ENCODE measurements around the gene TMEM115.

TMEM115 gene, protein sequence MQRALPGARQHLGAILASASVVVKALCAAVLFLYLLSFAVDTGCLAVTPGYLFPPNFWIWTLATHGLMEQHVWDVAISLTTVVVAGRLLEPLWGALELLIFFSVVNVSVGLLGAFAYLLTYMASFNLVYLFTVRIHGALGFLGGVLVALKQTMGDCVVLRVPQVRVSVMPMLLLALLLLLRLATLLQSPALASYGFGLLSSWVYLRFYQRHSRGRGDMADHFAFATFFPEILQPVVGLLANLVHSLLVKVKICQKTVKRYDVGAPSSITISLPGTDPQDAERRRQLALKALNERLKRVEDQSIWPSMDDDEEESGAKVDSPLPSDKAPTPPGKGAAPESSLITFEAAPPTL

DNA sequence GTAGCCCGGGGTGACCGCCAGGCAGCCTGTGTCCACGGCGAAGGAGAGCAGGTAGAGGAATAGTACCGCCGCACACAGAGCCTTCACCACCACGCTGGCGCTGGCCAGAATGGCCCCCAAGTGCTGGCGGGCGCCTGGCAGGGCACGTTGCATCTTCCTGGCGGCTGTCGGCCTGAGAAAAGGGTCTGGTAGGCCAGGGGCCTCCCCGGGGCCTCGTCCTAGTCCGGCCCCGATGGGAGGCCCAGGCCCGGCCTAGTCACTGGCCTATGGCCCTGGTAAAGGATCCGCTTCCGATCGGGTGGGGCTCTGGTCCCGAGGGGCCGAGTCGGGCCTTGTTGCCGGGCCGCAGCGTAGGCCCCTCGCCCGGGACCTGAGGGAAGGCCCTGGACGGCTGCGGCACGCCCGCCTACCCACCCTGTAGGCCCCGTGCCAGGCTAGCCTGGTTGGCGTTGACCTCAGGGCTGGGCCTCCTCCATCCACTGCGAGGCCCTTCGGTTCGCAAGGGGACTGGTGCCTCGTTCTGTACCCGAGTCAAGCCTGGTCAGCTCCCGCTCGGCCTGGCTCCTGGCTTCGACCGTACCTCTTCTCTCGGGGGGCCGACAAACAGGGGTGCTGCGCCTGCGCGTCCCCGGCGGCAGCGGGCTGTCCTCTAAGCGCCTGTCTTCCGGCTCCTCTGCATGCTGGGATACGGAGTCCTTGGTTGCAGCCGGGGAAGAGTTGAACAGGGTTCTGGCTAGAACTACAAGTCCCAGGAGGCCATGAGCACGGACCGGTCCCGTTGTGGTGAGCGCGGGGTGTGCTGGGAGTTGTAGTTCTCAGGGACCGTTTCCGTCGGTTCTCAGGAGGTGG is at the start of gene TMEM115:
Gene TMEM115, minus strand, starts transcription at position 611 of the 849 bp plus-strand sequence. Its CDS starts 458 bp downstream, at position 153.
- DNase-seq = peak; percentile 98

DNA sequence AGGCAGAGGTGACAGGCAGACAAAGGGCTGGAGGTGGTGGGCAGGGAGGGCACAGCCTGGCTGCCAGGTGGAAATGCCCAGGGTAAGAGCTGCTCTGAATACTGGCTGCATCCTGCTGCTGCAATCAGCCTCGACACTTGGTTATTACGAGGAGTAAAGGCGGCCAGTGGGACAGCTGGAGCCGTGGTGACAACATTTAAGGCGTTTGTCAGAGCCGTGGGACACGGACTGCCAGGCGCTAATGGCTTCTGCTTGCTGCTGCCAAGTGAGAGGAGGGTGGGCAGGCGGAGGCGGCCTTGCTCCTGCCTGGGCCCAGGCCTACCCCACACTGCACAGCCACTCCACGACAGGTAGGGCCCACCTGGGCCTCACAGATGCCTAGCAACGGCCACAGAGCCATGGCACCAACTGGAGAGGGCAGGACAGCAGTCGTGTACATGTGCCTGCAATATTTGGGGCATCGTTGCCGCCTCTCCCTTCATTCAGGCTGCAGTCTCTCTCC is 49.2 kb upstream of the TMEM115 start:
- no peak for DNase-seq

DNA sequence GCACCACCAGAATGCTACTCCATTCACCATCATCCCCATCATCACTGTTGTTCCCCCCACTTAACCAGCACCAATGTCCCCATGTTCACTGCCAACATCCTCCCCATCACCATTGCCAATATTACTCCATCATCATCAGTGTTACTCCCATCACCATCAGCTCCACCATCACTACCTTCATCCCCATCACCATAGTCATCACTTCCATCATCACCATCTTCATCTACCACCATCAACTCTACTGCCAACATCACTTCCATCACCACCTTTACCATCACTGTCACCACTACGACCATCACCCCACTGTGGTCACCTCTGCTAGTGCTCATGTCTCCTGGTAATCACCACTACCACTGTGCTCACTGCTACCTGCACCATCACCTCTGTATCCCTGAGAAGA is 47.2 kb upstream of the TMEM115 start:
- no peak for DNase-seq

DNA sequence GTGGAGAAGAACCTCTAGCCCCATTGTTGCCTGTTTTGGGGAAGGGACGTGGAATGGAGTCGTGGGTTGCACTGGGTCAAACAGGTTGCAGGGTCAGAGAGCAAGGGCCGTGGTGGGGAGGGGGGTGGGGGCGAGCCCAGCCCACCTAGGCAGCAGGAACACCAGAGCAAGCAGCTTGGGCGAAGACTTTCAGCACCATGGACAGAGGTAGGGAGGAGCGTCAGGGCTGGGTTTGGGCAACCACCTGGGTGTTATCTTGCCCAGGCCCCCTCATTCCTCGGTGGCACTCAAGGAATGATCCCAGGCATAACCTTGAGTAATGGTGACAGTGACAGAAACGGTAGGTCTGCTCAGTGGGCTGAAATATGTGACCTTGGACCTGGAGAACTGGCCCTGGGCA is 45.9 kb upstream of the TMEM115 start:
- DNase-seq = peak; percentile 9

DNA sequence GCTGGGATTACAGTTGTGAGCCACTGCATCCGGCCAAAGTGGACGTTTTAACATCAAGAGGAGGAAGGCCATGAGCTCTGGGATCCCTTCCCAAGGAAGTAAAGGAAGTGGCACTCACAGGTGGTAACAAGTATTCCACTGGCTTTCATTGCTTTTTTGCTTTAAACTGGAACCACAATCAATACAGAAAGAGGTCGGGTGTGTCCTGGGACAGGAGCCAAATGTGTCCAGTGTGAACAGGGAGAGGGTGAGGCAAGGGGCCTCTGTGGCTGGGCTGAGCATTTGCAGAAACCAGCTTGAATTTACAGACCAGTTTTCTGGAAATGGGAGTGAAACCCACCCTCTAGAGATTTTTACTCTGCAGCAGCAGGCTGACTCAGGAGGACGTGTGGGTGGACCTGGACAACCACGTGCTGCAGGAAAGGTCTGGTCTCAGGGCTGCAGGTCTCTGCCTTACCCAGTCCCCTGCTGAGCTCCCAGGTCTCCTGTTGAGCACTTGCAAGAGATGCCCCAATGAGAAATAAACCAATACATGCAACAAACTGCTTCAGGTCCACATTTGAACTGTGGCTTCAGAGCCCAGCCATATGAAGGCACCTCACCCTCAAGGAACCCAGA is 42.8 kb upstream of the TMEM115 start:
- DNase-seq = no peak

DNA sequence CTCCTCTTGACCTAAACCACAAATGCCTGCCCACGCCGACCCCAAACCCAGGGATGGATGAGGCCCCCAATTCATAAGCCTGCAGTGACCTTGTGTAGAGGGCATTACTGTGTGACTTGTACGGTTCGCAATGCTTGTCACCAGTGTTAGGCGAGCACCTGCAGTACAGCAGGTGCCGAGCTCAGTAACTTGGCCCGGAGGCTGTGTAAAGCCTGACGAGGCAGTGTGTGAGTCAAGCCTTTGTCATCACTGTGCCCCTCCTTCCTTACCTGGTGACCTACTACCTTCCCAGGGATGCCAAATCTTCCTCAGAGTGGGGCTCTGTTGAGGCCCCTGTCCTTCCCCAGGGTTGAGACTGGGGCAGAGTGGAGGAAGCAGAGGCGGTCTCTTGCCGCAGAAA is 37.2 kb upstream of the TMEM115 start:
- DNase-seq = no peak

DNA sequence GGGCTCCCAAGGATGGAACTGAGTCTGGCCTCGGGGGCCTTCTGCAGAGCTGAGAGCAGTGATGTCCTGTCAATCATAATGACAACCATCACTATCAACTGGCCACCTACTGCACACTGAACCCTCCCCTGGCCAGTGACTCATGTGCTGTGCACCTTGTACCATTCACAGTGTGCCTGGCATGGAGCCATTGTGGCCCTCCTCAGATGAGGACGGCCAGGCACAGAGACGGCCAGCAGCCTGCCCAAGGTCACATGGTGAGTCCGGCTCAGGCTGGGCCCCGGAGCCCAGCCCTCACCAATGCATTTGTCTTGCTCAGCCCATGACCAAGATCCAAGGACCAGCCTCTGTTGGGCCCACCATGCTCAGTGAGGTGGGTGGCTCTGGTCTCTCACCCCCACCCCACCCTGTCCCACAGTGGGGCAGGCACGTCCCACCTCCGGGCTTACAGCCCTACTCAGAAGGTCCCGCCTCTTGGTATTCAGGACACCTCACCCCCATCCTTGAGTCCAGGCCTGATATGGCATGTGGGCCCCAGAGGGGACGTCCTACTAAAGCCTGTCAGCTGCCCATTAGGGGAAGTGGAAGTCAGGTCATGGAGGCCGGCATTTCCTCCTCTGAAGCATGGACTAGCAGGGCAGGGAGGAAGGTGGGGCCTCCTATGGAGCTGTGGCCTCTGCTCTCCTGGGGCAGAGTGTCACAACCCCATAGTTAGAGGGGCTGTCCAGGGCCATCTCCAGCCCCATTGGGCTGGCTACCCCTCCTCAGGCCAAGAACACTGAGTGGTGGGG is 35.9 kb upstream of the TMEM115 start:
- no peak for DNase-seq

DNA sequence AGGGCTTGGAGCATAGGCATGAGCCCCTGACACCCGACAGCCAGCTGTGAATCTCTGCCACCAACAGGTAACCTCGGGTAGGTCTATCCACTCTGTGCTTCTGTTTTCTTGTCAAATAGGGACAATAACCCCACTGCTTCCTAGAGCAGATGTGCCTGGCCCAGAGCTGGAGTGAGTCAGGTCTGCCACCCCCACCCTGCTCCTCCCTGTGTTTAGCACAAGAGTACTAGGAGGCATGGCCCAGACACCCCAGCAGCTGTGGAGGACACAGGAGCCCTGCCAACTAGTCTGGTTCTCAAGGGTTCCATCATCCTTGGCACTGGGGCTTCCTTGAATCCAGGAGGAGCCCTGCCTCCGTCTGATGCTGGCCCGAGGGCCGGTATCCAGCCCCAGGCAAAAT is 33.7 kb upstream of the TMEM115 start:
- DNase-seq = no peak

DNA sequence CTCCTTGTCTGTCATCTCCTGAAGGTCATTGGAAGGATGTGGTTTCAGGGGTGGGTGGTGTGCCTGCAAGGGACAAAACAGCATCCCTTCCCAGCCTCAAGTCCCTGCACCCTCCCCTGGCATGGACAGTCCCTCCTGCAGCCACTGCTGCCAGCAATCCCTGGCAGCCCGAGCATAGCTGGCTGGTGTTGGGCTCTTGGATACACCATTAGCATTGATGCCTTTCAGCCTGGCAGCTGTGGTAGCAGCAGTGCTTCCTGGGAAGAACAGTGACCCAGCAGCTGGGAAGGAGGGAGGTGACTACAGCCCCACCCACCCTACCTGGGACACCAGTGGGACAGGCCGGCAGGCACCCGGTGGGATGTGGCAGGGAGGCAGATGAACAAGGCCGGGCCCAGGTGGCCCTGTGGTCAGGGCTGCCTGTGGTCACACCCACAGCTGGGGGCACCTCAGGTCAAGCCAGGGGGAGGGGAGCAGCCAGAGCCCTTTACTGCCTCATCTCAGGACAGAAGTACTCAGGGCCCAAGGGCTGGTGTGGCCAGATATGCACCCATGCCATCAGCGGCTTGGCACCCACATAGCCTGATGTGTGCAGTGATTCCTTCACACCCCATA is 32.9 kb upstream of the TMEM115 start:
- DNase-seq = no peak

DNA sequence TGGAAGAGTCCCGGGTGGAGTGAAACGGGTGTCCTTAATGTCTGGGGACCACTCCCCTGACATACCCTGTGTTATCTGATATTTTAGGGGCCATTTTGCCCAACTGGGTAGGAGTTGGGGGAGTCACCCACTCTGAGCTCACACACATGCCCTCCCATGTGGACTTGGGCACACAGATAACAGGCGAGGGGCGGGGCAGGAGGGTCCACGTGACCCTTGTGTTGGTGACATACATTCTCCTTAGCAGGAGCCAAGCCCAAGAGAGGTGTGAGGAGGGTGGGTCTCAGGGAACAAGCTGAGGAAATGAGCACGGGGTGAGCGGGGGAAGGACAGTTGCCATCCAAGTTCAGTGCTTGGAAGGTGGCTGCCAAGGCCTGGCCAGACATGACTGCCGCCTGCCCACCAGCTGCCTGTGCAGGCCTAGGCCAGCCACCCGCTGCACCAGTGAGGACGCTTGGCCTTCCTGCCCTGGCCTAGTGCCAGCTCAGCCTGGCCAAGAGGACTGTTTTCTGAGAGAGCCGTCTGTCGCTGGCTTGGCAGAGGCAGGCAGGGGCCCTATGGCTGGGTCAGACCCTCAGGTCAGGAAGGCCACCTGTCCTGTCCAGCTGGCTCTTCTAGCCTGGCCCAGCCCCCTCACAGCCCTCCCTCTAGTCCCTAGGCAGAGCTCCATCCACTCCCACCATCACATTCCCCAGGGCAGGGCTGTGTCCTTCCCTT is 31.3 kb upstream of the TMEM115 start:
- no peak for DNase-seq

DNA sequence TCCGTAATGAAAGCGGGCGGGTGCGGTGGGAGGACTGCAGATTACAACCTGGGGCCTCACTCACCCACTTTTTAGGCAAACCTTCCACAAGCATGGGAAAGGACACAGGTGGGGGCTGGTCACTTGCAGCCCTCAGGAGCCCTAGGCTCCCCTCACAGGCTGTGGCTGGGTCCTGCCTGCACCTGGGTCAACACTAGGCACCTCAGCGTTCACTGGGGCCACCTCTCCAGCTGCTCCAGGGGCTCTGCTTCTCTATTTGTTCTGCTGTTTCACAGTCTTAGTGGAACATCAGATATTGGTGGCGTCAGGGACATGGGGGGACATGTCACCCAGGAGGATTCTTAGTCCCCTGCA is 30.1 kb upstream of the TMEM115 start:
- DNase-seq = no peak

DNA sequence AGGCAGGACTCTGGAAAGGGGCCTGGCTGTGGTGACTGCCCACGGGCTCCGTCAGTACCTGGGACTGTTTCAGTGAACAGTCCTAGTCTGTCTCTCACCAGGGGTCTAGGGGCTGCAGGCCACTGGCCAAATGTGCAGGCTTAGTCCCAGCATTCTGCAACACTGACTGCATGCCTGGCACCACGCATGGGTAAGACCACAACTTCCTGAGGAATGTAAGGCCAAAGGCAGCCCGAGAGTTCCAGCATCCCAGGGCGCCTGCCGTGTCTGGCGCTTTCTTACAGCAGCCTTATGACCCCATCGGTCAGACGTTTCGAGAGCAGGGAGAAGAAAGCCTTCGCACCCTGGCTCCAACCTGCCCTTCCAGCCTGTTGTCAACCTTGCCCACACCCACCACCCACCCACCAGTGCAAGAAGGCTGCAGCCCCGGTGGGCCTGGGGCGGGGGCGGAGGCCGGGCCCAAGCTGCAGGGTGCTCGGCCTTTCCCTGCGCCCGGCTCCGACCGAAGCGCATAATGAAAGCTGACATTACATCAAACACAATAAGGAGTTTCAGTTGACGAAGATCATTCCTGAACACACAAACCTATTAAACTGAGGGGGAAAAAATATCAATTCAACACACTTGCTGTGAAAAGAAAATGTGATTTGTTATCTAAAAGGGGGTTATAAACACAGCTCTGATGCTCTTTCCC is 29.5 kb upstream of the TMEM115 start:
- no peak for DNase-seq

DNA sequence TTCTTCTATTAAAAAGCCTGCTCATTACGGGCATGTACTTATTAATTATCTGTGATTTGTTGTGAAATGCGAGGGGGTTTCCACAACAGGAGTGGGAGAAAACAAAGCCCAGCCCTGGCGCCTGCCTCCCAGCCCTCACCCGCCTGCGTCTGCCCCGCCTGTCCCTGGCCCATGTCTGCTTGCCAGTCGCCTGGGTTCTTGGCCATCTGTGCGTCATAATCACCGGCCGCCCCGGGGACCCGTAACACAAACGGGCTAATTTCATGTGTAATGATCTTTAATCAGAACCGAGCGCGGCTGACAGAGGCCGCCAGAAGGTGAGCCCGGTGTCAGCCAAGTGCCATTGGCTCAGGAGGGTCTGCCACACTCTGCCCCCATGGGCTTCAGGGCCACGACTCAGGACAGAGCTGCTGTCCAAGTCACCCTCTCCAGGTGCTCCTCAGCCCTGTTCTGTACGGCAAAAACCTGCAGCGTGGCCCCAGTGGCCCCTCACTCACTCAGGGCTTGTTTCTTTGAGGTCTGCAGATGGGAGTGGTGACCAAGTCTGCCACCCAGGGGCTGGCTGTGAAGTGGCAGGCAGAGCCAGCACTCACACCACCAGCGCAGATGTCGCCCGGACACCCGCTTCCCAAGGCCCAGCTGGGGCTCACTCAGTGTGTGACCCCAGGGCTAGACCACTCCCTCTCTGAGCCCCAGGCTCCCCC is 28.8 kb upstream of the TMEM115 start:
- DNase-seq = no peak

DNA sequence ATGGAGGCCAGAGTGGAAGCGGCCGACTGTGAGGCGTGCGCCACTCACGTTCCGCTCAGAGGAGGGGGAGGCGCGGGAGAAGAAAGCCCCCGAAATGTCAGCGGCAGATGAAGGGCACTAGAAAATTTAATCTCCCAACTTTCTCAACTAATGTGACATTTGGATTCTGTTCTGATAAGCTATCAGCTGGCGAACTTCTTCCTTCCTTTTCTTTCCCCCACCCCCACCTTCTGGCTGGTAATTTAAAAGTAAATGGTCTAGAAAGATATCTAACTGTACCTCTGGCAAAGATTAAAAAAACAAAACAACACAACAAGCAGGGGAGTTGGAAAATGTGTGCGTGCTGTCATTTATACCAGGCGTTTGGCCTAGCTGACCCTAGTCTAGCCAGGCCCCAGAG is 26.4 kb upstream of the TMEM115 start:
- DNase-seq = no peak

DNA sequence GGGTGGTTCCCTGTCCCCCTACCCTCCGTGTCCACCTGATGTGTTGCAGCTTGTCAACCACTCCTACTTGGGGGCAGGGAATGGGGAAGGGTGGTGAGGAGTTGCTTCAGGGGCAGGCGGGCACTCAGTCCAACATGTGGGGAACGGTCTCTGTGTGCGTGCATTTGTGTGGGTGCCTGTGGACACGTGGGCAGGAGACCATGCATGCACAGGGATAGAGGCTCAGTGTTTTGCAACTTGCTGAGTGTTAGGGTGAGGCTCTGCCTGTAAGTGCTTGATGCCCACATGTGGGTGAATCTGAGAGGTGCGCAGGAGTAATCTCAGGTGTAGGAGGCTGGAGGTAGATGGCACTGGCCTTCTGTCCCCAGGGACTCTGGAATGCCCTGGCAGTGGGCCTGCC is 24.4 kb upstream of the TMEM115 start:
- no peak for DNase-seq

DNA sequence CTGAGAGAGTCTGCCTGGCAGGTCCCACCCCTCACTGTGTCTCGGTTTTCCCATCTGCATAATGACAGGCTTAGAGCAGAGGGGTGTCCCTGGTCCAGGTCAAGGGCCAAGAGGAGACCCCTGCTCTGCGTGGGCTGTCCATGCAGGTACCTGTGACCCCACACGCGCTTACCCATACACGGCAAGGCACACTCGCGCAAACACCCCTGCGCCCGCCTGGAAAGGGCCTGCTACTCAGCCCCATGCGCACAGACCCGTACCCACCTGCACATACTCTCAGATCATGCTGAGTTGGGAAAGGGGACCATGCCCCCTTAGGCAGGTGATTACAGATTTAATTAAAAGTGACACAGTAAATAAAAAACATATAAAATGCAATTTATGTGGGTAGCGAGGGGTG is 23.4 kb upstream of the TMEM115 start:
- no peak for DNase-seq

DNA sequence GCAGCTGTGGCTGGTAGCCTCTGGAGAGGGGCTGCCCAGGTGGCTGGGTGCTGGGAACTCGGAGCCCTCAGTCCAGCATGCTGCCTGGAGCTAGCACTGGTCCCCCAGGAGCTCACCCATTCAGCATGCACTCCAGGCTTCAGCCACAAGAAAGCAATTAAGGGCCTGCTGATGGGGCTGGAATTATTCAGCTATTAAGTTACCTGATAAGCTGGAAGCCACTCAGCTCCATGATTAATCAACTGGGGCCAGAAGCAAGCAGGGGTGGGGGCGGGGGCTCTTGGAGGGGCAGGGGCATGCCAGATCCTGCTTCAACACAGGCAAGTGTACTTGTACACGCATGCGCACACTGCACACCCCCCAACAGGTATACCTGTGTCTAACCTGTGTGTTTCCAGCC is 22.1 kb upstream of the TMEM115 start:
- no peak for DNase-seq

DNA sequence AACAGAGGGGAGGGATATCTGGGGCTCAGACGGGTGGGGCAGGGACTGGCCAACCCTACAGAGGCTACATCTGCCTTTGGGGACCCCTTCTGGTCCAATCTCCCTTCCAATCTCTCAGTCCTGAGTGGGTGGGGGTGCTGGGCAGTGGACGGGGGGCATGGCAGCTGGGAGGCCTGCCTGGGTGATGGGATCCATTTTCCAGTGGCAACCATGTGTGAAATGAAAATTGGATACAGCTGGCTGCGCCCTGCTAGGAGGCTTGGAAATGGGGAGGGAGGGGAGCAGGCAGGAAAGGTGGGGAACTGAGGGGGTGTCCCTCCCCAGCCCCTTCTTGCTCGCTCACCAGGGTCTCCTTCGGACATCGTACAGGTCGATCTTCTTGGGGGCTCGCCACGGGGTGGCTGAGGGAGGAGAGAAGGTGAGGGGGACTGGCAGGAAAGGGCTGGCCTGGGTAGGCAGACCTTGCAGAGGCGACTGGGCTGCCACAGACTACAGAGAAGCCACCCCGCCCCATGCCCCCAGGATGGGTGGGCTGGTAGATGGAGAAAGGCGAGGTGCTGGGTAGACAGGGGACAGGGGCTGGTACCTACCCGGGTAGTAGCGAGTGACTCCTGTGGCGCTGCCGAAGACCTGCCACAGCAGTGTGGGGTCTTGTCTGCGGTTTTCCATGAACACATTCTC is 21.2 kb upstream of the TMEM115 start:
- no peak for DNase-seq

DNA sequence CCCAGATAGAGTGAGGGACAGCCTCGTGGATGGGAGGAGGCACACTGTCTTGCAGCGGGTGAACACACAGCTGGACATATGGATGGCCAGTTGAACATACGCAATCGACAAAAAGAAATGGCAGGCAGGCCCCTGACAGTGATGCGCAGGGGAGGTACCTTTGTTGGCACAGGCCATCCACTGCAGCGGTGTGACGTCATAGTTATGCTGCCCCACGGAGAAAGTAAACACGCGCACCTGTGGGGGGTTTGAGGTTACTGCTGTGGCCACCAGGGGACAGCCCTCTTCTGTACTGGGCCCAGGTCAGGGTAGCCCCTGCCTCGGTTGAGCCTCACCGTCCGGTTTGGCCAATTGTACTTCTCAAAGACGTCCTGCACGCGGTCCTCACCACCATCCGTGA is 19.4 kb upstream of the TMEM115 start:
- DNase-seq = no peak

DNA sequence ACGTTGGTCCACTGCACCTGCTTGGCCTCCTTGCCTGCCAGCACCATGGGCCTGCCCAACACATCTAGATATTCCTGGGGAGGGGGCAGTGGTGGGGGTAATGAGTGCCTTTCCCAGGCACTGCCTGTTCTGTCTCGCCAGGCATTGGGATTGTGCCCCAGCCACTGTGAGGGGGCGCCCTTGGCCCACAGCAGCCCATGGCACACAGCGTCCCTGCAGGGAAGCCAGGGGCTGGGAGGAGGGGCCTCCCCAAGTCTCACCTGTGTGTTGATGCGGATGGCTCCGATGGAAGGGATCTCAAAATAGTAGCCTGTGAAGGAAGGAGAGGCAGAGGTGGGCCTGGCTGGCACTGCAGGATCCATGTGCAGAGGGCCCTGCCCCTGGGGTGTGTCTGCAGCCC is 18.7 kb upstream of the TMEM115 start:
- DNase-seq = no peak
